ENCODE measurements around the gene DCAF5. TPM values are rescaled to one million over a fixed set of nuclear protein-coding genes. Genes with fewer than 3 reads are reported as not detected.

Gene DCAF5
- total RNA-seq, 1 donor from 2014 or later: 54.9 TPM

DNA sequence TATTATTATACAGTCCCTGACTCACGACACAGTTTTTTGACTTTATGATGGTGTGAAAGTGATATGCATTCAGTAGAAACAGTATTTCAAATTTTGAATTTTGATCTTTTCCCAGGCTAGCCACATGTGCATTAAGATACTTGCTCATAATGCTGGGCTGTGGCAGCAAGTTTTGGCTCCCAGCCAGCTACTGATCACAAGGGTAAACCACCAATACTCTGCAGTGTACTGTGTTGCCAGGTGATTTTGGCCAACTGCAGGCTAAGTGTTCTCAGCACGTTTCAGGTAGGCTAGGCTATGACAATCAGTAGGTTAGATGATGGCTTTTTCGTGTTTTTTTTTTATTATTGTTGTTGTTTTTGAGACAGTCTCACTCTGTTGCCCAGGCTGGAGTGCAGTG is 104.5 kb downstream of the DCAF5 start:
- TF ChIP-seq, protein P1, sequence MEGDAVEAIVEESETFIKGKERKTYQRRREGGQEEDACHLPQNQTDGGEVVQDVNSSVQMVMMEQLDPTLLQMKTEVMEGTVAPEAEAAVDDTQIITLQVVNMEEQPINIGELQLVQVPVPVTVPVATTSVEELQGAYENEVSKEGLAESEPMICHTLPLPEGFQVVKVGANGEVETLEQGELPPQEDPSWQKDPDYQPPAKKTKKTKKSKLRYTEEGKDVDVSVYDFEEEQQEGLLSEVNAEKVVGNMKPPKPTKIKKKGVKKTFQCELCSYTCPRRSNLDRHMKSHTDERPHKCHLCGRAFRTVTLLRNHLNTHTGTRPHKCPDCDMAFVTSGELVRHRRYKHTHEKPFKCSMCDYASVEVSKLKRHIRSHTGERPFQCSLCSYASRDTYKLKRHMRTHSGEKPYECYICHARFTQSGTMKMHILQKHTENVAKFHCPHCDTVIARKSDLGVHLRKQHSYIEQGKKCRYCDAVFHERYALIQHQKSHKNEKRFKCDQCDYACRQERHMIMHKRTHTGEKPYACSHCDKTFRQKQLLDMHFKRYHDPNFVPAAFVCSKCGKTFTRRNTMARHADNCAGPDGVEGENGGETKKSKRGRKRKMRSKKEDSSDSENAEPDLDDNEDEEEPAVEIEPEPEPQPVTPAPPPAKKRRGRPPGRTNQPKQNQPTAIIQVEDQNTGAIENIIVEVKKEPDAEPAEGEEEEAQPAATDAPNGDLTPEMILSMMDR (conservative IDR thresholded peaks at IDR 0.05): no peak
- Mint-ChIP-seq H3K36me3 (peaks cover 14% of the 10 kb centered on the region), H3K4me1 (ENCODE audit: unreplicated experiment) (peaks cover 51% of the 10 kb centered on the region), H3K4me3 (no peak overlapping the region), H3K27me3 (no peaks in the 10 kb centered on the region), H3K9me3 (no peaks in the 10 kb centered on the region), H3K27ac (no peak overlapping the region)
- no peak for DNase-seq (ENCODE audit: extremely low spot score, unreplicated experiment)

DNA sequence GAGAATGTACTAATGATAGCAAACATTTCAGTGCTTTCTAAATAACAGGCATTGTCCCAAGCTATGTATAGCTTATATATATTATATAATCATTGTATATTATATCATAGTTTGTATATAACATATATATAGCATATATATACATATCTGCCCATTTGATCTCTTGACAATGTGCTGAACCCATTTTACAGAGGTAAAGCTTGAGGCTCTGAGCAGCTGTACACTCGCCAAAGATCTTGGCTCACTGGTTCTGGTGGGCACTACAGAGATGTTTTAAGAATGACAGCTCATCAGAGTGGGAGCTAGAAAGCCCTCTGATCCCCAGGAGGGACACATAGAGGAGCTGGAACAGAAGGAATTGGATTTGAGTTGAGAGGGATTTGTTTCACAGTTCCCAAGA is 105.7 kb downstream of the DCAF5 start:
- Mint-ChIP-seq H3K27ac (no peak overlapping the region), H3K36me3 (peaks cover 2% of the 10 kb centered on the region), H3K4me3 (no peak overlapping the region), H3K4me1 (ENCODE audit: unreplicated experiment) (peaks cover 60% of the 10 kb centered on the region), H3K27me3 (no peaks in the 10 kb centered on the region), H3K9me3 (no peaks in the 10 kb centered on the region)
- TF ChIP-seq, protein P1 (conservative IDR thresholded peaks at IDR 0.05): no peak
- no peak for DNase-seq (ENCODE audit: extremely low spot score, unreplicated experiment)

DNA sequence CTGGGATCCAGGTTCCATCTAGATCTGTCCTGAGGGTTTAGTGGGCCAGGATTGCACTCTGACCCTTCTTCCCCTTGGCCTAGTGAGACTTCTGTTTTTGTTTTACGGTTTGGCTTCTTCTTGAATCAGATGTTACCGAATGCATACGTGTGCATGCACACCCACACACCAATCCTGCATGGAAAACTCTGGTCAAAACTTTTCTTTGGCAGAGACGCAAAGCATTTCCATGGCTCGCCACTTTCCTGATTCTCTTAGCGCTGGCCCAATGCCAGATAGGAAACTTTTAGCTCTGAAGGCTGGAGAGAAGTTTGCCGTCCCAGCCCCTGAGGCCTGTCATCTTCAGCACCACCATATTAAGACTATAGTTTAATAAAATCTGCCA is 106.5 kb downstream of the DCAF5 start:
- Mint-ChIP-seq H3K9me3 (no peaks in the 10 kb centered on the region), H3K36me3 (no peaks in the 10 kb centered on the region), H3K27me3 (no peaks in the 10 kb centered on the region), H3K27ac (peak overlapping the region; percentile 50), H3K4me1 (ENCODE audit: unreplicated experiment) (peaks cover 64% of the 10 kb centered on the region), H3K4me3 (no peak overlapping the region)
- no peak for DNase-seq (ENCODE audit: extremely low spot score, unreplicated experiment)
- TF ChIP-seq, protein P1 (conservative IDR thresholded peaks at IDR 0.05): no peak

DNA sequence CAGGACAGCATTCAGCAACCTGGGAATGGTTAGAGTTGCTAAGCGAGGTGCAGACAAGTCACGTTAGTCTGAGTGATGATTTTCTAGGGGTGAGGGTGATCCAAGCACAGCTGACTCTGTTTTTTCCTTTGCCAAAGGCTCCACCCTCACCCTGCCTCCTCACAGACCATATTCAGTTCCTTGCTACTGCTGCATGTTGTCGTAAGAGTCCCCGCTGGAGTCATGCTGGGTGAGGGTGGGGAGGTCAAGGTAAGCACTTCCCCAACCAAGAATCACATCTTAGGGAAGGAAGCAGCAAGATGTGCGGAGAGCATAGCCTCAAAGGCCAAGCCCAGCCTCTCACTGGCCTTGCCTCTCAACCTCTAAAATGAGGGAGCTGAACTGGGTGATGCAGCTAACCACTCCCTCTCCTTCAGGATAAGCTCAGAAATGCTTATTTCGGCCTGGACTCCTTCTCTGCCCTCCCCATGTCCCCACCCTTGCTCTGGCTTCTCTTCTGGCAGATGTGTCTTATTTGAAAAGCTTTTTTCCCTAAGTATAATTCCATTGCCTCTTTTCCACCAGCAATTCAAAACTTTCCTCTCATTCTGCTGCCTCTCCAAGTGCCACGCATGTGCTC is 107.0 kb downstream of the DCAF5 start:
- Mint-ChIP-seq H3K27me3 (no peaks in the 10 kb centered on the region), H3K27ac (peak overlapping the region; percentile 50), H3K4me1 (ENCODE audit: unreplicated experiment) (peaks cover 63% of the 10 kb centered on the region), H3K4me3 (no peak overlapping the region), H3K9me3 (no peaks in the 10 kb centered on the region), H3K36me3 (no peaks in the 10 kb centered on the region)
- TF ChIP-seq, protein P1 (conservative IDR thresholded peaks at IDR 0.05): no peak
- no peak for DNase-seq (ENCODE audit: extremely low spot score, unreplicated experiment)

DNA sequence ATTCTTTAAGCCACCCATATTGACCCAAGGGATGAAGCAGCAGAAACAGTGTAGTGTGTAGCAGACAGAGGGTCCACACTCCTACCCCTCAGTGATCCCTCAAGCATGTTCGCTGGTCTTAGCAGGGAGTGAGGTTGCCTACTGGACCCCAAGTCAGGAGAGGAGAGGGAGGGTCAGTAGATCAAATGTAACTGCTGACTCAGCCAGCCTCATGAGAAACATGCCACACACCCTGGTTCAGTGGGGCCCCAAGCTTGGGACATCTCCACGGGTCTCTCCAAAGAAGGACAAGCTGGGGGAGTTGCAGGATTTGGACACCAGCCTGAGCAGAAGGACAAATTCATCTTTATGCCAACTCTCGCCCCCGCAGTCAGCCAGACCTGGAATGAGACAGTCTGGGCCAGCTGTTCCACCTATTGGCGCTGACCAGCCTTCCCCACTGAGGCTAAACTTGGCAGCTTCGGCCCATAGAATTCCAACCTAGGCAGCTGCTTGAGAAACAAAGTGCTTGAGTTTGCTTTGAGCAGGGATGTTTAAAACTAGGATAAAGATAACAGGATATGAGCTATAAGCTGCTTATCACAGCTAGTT is 107.9 kb downstream of the DCAF5 start:
- Mint-ChIP-seq H3K27me3 (no peaks in the 10 kb centered on the region), H3K27ac (no peak overlapping the region), H3K4me1 (ENCODE audit: unreplicated experiment) (peaks cover 54% of the 10 kb centered on the region), H3K36me3 (no peaks in the 10 kb centered on the region), H3K9me3 (no peaks in the 10 kb centered on the region), H3K4me3 (no peak overlapping the region)
- TF ChIP-seq, protein P1 (conservative IDR thresholded peaks at IDR 0.05): no peak
- no peak for DNase-seq (ENCODE audit: extremely low spot score, unreplicated experiment)

Measured in type B pancreatic cell (in vitro differentiated cells).